HuH-7.5 (cell line): ENCODE results near the gene CEPT1.
"Not testable (repeated sequence)": the region's sequence is repeated elsewhere in the genome, so short reads cannot be mapped to it uniquely, and the experiment has no call there.

Experiments used
- DNase-seq: peaks from one replicate; pipeline ENCODE4 v3.0.0; 2011; ENCODE audit warnings: low spot score

The CEPT1 gene

GRCh38 chr1:111212634-111213335 is 72.8 kb downstream of the CEPT1 start:
- no peak for DNase-seq

GRCh38 chr1:111213412-111213811 is 73.4 kb downstream of the CEPT1 start:
- no peak for DNase-seq

- DNase-seq: no peak
Observed at GRCh38 chr1:111214074-111214801, 74.2 kb downstream of the CEPT1 start.

GRCh38 chr1:111214884-111215283 is 74.9 kb downstream of the CEPT1 start:
- no peak for DNase-seq

- DNase-seq: not testable (repeated sequence)
Observed at GRCh38 chr1:111215285-111215684, 75.3 kb downstream of the CEPT1 start.

- DNase-seq: no peak
Observed at GRCh38 chr1:111216751-111217150, 76.7 kb downstream of the CEPT1 start.

GRCh38 chr1:111217183-111217910 is 77.3 kb downstream of the CEPT1 start:
- DNase-seq: no peak

GRCh38 chr1:111218701-111219556 is 78.9 kb downstream of the CEPT1 start:
- DNase-seq: no peak

- no peak for DNase-seq
Observed at GRCh38 chr1:111219557-111220286, 79.7 kb downstream of the CEPT1 start.

GRCh38 chr1:111220302-111220890 is 80.4 kb downstream of the CEPT1 start:
- no peak for DNase-seq

GRCh38 chr1:111221276-111221632 is 81.2 kb downstream of the CEPT1 start:
- DNase-seq: no peak

GRCh38 chr1:111221633-111222291 is 81.7 kb downstream of the CEPT1 start:
- DNase-seq: no peak

- peak; percentile 69 for DNase-seq
Observed at GRCh38 chr1:111222308-111223125, 82.5 kb downstream of the CEPT1 start.

GRCh38 chr1:111223126-111223685 is 83.2 kb downstream of the CEPT1 start:
- DNase-seq: no peak

- DNase-seq: no peak
Observed at GRCh38 chr1:111225091-111225490, 85.1 kb downstream of the CEPT1 start.

- no peak for DNase-seq
Observed at GRCh38 chr1:111225717-111226400, 85.8 kb downstream of the CEPT1 start.

GRCh38 chr1:111227434-111227833 is 87.4 kb downstream of the CEPT1 start, which contains the start of gene CHI3L2:
Gene CHI3L2 (plus strand): TSS chr1:111227713. CDS start chr1:111227730, 17 bp downstream.
- no peak for DNase-seq
